22Rv1 (cell line): ENCODE results near the gene WASL.
"Not testable (repeated sequence)": the region's sequence is repeated elsewhere in the genome, so short reads cannot be mapped to it uniquely, and the experiment has no call there.

ENCODE experiments used
- H3K27ac ChIP-seq: fragments of 450-650 bp; 2 replicates; pipeline ENCODE4 v1.5.1; 2017
- CTCF ChIP-seq: fragments of 450-650 bp; IDR thresholded peaks from 2 replicates; pipeline ENCODE4 v1.5.1; 2017; ENCODE audit warnings: mild to moderate bottlenecking
- ZFX ChIP-seq: fragments of 450-650 bp; IDR thresholded peaks from 2 replicates; pipeline ENCODE4 v1.6.1; 2017; ENCODE audit warnings: antibody characterized with exemption, borderline replicate concordance

WASL gene

GRCh38 chr7:123734498-123734897 lies 14.3 kb downstream of the WASL start:
- TF ChIP-seq ZFX: no peak
- TF ChIP-seq CTCF: no peak

GRCh38 chr7:123732413-123733091 lies 16.3 kb downstream of the WASL start:
- no peak overlapping the region for H3K27ac ChIP-seq

More at GRCh38 chr7:123734498-123734897, 14.3 kb downstream of the WASL start:
- H3K27ac ChIP-seq: no peak overlapping the region

GRCh38 chr7:123729218-123729578 lies 19.6 kb downstream of the WASL start:
- TF ChIP-seq CTCF (no peak), ZFX (no peak)
- H3K27ac ChIP-seq: no peak overlapping the region

More at GRCh38 chr7:123732413-123733091, 16.3 kb downstream of the WASL start:
- no peak for TF ChIP-seq ZFX
- no peak for TF ChIP-seq CTCF

GRCh38 chr7:123727071-123727837 lies 21.5 kb downstream of the WASL start:
- H3K27ac ChIP-seq: peak overlapping the region; percentile 3; the same call in 1 of the 2 replicates
- TF ChIP-seq ZFX: no peak
- TF ChIP-seq CTCF: no peak

- no peak for TF ChIP-seq CTCF
- no peak for TF ChIP-seq ZFX
- H3K27ac ChIP-seq: peak overlapping the region; percentile 2; the same call in 1 of the 2 replicates
Measured at GRCh38 chr7:123725586-123726171, 23.1 kb downstream of the WASL start.

- no peak overlapping the region for H3K27ac ChIP-seq
- TF ChIP-seq CTCF: no peak
- TF ChIP-seq ZFX: no peak
Measured at GRCh38 chr7:123724817-123725253, 24.0 kb downstream of the WASL start.

- TF ChIP-seq ZFX (no peak), CTCF (no peak)
- H3K27ac ChIP-seq: no peak overlapping the region
Measured at GRCh38 chr7:123723913-123724312, 24.9 kb downstream of the WASL start.

GRCh38 chr7:123720527-123720926 lies 28.3 kb downstream of the WASL start:
- not testable (repeated sequence) for H3K27ac ChIP-seq
